ENCODE results near the gene TAOK3. TPM values are rescaled to one million over a fixed set of nuclear protein-coding genes. Genes with fewer than 3 reads are reported as not detected.

The TAOK3 gene
- total and polyA plus RNA-seq, 2 of the 4 experiments (the other 2 are of a cell fraction) = 26.3 to 54.5 TPM

GRCh38 chr12:118206107-118206412 is 166.6 kb downstream of the TAOK3 start:
- Histone ChIP-seq H3K23ac (ENCODE audit: low read depth, low read length) (no peak overlapping the region), H4K20me1 (ENCODE audit: insufficient read depth, low read length) (no peaks in the 10 kb centered on the region), H3K9me1 (ENCODE audit: insufficient read depth, low read length) (no peaks in the 10 kb centered on the region), H3K36me3 (ENCODE audit: control insufficient read depth, insufficient read depth, low read length) (peaks cover 11% of the 10 kb centered on the region), H3K18ac (ENCODE audit: low read depth, low read length) (no peak overlapping the region), H3K4me2 (ENCODE audit: low read depth, low read length) (no peak overlapping the region), H2AK5ac (ENCODE audit: low read depth, low read length) (no peak overlapping the region), H3K27me3 (ENCODE audit: control insufficient read depth, insufficient read depth, low read length) (no peaks in the 10 kb centered on the region), H2BK15ac (ENCODE audit: low read depth, low read length) (no peak overlapping the region), H3K4me1 (ENCODE audit: control insufficient read depth, insufficient read depth, low read length) (no peaks in the 10 kb centered on the region), H2AFZ (replicated peaks; ENCODE audit: low read length, poor library complexity) (no peak overlapping the region), H3K4me3 (ENCODE audit: insufficient read depth, low read depth, low read length) (no peak overlapping the region), H3K9ac (ENCODE audit: low read depth, low read length) (no peak overlapping the region), H4K5ac (ENCODE audit: low read depth, low read length) (no peak overlapping the region), H3K79me1 (ENCODE audit: low read depth in 1 of 2, low read length in 2 of 2) (no peaks in the 10 kb centered on the region), H2AK9ac (replicated peaks; ENCODE audit: low read depth, low read length, poor library complexity) (no peak overlapping the region), H2BK120ac (ENCODE audit: low read depth, low read length) (no peak overlapping the region), H4K8ac (ENCODE audit: low read depth in 2 of 2, low read length in 2 of 2) (no peak overlapping the region; a peak in 1 of 4 replicates), H3K9me3 (ENCODE audit: control insufficient read depth, insufficient read depth, low read length) (no peaks in the 10 kb centered on the region), H2BK20ac (ENCODE audit: low read depth, low read length) (no peak overlapping the region), H3K4ac (ENCODE audit: low read depth, low read length) (no peak overlapping the region), H3K56ac (ENCODE audit: extremely low read depth, insufficient read depth, low read length) (no peak overlapping the region), H3K27ac (ENCODE audit: insufficient read depth, low read length) (no peak overlapping the region), H4K91ac (ENCODE audit: insufficient read depth, low read depth, low read length) (no peak overlapping the region), H2BK5ac (ENCODE audit: low read depth, low read length, poor library complexity, severe bottlenecking) (no peak overlapping the region), H3K14ac (replicated peaks; ENCODE audit: low read depth, low read length) (no peak overlapping the region)
- intact Hi-C loops (cut with micrococcal nuclease) (no loop called here), dilution Hi-C loops (cut with HindIII; ENCODE audit: low sequenced_read_pairs, unreplicated experiment) (no loop called here), in situ Hi-C loops (cut with MboI; ENCODE audit: low sequenced_read_pairs) (no loop called here)
- no TSS peak for BruUV-seq (replicated peaks)
- DNase-seq (no peak), ATAC-seq (ENCODE audit: low read depth) (no peak)
- ChIA-PET CTCF (no interaction called here), POLR2A (ENCODE audit: unreplicated experiment) (no interaction called here)
- TF ChIP-seq CEBPB (IDR thresholded peaks at IDR 0.05; ENCODE audit: low read depth, low read length) = no peak
- no peak for TF ChIP-seq ELK1 (IDR thresholded peaks at IDR 0.05; ENCODE audit: borderline replicate concordance, low read depth, low read length)
- no peak for TF ChIP-seq NFE2L2 (IDR thresholded peaks at IDR 0.05; ENCODE audit: low read depth, low read length)
- no peak for TF ChIP-seq CHD1 (IDR thresholded peaks at IDR 0.05; ENCODE audit: low read depth, low read length)
- TF ChIP-seq BHLHE40 (IDR thresholded peaks at IDR 0.05; ENCODE audit: low read depth, low read length) = no peak
- TF ChIP-seq MAZ (IDR thresholded peaks at IDR 0.05; ENCODE audit: borderline replicate concordance, low read depth, low read length) = no peak
- no peak for TF ChIP-seq USF2 (IDR thresholded peaks at IDR 0.05; ENCODE audit: low read depth, low read length)
- no peak for TF ChIP-seq POLR2A (IDR thresholded peaks at IDR 0.05; ENCODE audit: low read depth, low read length)
- TF ChIP-seq RFX5 (IDR thresholded peaks at IDR 0.05; ENCODE audit: low read depth, low read length) = no peak
- TF ChIP-seq CTCF (conservative IDR thresholded peaks at IDR 0.05; ENCODE audit: low read depth, low read length) = no peak
- no peak for TF ChIP-seq RAD21 (IDR thresholded peaks at IDR 0.05; ENCODE audit: low read length)
- no peak for TF ChIP-seq MXI1 (IDR thresholded peaks at IDR 0.05; ENCODE audit: borderline replicate concordance, low read depth, low read length)
- no peak for TF ChIP-seq RCOR1 (IDR thresholded peaks at IDR 0.05; ENCODE audit: insufficient replicate concordance, low read length)
- no peak for TF ChIP-seq MAFK (IDR thresholded peaks at IDR 0.05; ENCODE audit: low read depth, low read length)
- TF ChIP-seq FOS (IDR thresholded peaks at IDR 0.05; ENCODE audit: low read depth, low read length) = no peak
- no peak for TF ChIP-seq SMC3 (IDR thresholded peaks at IDR 0.05; ENCODE audit: low read depth, low read length)
- no CpG with 5 or more reads among the region's 3 CpGs for WGBS, 2 experiments (ENCODE audit: extremely low coverage in 2 of 2, insufficient read length in 1 of 2)
